Measurements from ENCODE around the gene MEGF11.

The MEGF11 gene

DNA sequence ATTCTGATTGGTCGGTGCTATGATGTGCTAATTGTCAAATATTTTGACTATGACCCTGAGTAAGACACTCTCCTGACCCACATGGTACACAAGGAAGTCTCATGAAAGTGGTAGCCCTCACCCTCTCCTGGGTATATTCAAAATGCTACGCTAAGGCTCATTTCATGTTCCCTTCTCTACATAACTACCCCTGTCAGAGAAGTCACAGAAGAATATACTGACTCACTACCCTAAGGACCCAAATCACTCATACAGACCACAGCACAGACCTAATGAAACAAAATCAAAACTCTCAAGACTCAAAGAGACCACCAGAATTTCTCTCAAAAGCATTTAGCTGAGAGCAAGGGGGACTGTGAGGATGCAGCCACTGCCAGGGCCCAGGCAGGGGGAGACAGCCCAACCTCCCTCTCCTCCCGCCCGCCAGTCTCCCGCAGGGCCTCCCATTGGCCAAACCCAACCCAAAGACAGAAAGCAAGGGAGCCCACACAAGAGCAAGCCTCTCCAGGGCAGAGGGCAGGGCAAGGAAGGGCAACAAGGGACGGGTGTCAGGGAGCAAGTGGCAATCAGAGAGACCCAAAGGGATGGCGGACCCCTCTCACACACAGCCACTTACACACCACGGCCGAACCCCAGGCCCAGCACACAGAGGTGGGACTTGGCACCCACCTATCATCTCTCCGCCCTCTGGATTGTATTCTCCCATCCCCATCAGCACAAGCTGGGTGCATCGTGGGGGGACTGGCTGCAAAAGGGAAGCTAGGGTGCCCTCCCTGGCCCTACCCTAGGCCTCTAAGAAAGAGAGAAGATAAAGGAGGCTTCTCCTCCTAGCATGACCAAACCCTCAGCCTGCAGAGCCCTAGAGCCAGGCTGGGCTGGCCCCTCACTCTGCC, 41.6 kb downstream of the MEGF11 start:
- no peak for DNase-seq

DNA sequence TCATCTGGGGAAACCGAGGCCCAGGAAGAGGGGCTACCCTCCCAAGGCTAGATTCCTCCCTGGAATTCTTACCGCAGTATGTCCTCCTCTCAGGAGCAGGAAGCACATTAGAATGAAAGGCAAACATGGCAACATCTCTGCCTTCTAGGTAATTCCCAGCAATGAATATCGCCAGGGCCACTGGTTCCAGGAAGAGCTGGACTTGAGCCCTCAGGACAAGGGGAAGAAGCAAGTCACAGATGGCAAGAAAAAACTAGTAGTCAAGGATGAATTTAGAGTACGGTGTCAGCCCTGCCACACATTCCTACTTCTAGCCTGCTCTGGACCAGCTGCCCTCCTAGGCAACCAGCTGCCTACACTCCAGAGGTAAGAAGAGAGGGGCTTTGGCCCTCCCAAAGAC, 42.9 kb downstream of the MEGF11 start:
- no peak for DNase-seq

DNA sequence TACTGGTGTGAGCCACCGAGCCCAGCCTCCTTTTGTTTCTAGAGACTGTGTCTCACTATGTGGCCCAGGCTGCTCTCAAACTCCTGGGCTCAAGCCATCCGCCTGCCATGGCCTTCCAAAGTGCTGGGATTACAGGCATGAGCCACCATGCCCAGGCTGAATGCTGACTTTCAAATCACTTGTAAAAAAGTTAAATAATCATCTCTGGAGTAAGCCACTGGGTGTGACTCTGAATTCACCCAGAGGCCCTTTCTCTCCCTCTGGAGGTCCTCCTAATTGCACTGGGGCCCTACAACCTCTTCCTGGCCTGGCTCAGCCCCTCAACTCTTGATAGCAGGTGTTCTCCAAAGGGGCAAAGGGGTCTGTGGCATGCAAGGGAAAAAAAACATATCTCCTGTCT, 54.8 kb downstream of the MEGF11 start:
- DNase-seq: no peak

DNA sequence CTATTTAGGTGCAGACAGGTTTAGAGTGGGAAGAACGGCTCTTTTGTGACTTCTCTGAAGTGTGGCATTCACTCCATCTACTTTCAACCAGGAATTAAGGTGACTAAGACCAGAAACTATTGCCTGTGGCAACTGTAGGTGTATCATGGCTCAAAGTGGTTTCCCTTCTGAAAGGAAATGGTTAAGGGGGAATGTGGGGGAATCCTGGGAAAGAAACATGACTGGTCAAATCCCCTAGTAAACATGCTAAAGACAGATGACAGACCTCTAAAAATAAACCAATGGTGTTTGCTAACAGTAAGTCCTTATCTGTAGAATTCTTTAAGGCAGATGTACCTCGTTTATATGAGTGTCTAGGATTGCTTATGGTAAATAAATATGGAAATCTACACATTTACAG, 56.9 kb downstream of the MEGF11 start:
- no peak for DNase-seq

DNA sequence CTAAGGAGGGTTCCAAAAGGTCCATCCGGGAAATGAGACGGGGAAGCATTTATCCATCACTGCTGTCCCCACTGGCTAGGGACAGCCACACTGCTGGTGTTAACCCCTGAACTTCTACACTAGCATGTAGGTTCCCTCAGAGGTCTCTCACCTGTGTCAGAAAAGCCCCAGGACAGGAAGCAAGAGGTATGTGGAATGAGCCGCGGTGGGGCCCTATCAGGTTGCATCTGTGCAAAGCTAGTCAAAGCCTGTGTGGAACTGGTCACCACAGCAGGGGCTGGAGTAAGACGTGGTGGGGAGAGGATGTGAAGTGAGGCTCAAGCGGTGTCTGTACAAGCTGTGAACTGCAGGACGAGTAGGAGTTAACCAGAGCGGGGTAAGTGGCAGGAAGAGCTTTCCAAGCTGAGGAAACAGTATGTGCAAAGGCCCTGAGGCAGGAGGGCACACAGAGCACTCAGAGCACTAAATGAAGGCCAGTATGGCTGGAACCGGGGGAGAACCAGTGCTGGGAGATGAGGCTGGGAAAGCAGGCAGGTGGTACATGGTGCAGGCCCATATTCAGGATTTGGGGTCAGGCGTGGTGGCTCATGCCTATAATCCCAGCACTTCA, 57.8 kb downstream of the MEGF11 start:
- DNase-seq: no peak

DNA sequence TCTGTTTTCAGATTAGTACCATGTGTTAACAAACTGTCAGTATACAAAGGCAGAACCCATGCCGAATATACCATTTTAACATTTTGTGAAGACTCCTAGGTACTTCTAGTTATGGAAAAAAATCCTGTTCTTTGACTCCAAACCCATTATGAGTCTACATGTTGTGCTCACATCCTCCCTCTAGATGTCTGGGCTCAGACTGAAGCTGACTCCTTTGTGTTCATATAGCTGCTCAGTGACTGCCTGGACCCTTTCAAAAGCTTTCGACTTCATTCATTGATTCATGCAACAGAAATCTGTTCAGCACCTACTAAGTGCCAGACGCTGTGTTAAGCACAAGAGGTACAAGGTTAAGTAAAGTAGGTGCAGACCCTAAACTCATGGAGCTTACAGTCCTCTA, 60.5 kb downstream of the MEGF11 start:
- DNase-seq: no peak

DNA sequence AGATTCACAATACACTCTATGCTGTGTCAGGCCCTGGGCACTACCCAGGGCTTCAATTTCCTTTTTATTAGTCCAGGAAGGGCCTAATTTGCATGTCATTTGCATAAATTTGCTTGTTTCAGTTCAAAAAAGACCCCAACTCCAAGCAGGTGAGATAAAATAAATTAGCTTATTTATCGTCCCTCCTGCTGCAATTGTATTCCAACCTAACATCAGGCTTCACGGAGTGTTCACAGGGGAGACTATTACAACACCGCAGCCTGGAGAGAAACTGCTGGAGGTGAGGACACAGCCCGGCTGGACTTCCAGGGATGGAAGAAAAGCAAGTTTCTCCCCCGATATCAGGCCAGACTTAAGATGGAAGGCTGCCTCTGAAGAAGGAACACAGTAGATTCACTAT, 62.8 kb downstream of the MEGF11 start:
- DNase-seq: no peak

DNA sequence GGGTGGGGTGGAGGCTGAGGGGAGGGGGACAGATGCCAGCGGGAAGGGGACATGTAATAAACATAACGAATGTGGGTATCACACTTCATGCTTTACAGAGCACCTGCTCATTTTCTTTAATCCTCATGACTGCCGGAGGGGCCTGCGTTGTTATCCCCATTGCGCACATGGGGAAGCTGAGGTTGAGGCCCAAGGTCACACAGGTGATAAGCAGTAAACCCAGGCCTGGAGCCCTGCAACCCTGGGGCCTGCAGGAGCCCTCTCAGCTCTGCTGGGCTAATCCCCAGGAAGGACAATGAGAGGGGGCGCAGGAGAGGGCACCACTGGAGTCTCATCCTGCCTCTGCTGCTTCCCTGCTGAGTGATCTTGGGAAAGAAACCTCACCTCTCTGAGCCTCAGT, 64.3 kb downstream of the MEGF11 start:
- DNase-seq: no peak

DNA sequence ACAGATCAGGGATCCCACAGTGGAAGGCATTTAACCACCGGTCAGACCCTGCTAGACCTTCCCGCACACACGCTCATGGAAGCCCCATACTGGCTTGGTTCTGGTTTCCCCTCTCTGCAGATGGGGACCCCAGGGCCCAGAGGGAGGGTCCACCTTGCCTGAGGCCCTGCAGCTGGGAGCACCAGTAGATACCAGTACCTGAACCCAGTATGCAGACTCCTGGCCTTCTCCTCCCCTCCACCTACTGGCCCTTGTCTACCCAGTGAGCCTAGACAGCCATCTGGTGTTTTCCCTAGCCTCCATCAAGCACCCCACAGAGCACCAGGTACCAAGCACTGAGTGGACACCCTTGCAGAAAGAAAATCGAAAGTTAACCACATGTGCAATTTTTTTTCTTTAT, 65.1 kb downstream of the MEGF11 start:
- no peak for DNase-seq

DNA sequence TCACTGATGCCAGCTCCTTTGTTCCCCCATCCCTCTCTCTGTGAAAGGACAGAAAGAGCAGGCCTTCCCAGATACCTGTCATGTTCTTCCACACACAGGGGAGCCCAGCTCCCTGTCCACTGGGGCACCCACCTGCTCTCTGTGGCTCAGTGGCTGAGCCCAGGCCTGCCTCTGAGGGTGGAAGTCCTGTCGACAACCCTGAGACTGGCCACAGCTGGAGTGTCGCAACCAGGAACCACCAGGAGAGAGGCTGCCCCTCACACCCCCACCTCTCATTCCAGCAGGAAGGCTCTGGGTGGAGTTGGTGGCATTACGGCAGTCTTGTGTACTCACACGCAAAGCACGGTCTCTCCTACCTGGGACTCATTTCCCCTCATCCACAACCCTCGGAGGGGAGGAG, 66.3 kb downstream of the MEGF11 start:
- no peak for DNase-seq

DNA sequence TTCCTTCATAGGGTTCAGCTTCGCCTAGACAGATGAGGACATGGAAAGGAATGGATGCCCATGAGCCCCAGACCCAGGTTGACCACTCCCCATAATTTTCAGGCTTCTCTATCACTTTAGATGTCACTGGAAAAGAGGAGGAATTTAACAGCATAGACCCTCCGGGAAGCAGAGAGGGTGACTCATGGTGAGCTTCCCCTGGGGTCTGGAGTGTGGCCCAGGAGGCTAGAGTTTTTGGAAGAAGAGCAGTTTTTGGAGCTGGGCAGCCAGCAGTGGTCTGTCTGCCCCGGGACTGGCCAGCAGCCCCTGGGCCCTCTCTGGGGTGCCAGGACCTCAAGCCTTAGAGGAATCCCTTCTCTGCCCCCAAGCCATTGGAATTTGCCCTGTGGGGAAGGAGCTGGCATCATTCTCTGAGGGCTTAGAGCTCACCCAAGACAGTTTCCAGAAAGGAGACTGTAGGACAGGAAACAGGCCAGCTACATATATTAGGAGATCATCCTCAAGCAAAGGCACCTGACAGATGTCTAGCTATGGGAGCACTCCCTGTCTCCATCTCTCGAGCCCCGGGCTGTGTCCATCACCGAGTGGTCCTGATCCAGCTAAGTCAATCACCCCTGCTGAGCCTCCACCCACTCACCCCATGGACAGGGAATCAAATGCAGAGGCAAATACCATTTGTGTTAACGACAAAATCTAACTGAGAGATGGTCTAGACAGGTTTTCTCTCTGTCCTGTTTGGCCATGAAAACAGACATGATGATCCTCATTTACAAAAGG, 67.3 kb downstream of the MEGF11 start:
- no peak for DNase-seq

DNA sequence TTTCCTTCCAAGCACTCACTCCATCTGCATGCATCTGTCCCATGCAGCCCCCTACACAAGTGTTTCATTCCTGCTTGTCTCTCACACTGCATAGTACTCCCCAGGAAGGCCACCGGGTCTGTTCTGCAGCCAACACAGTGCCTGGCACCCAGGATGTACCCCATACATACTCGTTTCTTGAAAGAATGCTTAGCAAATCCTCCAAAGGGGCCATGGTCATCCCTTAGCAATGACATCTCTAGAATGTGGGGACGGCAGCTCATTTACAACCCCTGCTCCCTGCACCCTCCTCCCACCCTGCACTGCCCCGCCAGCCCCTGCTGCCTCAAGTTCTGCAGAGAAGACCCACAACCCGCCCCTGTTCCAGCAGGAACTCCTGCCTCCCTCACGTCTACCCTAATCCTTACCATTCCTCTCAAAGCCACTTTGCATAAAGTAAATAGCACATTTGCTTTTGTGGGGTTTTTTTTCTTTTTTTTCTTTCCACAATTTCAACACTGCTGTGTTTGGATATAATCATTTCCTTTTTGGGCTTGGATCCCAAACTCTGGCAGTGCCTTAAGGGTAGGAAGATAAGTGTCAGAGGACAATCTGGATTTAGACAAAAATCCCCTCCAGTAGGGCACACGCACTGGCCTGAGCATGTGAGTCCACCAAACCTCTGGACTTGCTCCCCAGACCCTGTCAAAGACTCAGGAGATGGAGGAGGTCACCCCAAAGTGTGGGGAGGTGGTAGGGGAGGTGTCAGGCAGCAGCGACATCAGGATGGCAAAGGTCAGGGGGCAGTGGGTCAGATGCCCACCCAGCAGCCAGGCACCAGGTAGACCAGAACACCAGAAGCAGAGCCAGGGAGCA, 68.4 kb downstream of the MEGF11 start:
- DNase-seq: no peak

DNA sequence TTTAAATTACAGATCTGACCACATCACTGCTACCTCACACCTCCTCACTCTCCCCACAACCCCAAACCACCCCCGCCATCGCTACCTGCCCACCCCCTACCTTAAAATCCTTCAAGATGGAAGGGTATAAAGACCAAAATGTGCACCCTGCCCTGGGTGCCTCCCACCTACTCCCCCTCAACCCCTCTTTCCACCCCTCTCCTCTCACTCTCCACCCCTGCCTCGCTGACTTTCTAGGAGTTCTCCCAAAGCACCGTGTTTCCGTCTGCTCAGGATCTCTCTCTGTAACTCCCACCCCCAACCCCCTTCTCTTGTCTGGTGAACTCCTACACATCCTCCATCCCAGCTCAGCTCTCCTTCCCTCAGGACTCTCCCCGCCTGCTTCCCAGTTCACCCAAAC, 69.1 kb downstream of the MEGF11 start:
- no peak for DNase-seq

DNA sequence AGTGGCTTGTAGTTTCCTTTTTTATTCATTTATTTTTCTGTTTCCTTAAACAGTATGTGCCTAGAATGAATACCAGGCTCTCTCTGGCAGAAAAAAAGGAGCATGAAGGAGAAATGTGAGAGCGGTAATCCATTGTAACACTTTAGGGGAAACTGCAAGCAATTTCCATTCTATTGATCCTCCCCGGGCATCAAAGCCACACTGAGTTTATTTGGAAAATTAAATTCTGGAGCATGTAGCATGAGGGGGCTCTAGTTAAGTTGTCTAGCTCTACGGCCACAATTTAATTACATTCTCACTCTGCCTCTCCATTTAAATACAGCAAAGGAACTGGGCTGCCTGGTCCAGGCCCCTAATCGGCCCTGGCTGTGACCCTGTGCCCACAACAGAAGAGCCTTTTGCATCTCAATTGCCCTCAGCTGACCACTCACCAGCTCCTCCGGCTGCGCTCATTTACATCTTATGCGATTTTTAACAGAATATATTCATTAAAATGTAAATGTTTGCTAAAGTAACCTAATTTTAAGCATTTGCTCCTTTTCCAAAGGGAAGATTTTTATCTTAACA, 72.9 kb downstream of the MEGF11 start:
- DNase-seq: no peak

DNA sequence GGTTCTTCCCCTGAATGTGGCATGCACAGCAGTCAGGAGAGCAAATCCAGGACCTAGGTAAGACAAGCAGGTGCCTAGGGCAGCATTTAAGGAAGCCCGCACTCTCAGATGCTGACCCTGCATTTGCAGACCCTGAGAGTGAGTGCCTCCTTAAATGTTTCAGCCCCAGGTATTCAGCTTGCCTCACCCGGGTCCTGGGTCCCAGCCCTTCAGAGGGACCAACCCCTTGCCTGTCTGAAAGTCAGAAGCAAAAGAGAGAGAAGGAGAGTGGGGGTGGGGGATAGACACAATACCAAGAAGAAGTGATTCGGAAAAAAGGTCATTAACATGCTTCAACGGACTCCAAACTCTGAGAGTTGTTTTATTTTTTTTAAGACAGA, 75.0 kb downstream of the MEGF11 start:
- DNase-seq: no peak

DNA sequence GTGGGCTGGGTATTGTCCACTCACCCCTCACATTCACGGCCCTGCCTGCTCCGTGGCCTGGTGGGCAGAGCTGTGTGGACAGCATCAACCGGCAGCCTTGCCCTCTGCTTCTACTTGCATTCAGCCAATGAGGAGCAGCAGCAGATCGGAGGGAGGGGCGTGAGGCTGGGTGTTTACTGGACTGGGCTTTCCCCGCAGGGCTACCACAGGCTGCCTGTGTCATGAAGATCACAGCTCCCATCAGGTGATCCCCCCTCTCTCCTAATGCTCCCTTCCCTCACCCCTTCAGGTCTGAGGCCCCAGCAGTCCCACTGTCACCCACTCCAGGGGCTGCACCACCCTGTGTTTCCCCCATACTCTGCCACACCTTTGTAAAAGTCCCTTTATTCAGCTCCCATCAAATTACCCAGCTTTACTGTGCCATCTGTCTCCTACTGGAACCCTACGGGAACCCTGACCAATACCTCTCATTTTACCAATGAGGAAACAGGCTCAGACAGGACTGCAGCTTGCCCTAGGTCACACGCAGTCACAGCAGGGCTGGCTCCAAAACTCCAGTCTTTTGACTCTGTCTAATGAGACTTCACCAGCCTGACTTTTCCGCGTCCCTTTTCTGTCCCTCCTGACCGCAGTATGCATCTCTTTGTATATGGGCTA, 81.1 kb downstream of the MEGF11 start:
- DNase-seq: no peak

DNA sequence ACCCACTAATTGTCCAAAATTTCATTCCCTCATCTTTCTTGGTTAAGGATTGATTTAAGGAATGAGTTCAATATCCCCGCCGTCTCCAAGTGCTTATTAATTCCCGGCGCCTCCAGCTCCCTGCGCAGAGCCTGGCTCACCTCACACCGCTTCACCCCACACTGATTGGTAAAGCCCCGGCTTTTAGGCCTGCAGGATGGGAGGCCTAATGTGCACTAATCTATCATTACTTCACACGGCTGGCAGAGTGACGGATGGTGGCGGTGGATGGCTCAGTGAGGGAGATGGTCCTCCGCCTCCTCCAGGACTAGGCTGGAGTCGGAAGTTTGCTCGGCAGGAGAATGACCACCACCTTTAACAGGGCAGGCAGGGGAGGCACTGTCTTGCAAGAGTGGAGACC, 81.7 kb downstream of the MEGF11 start:
- no peak for DNase-seq

DNA sequence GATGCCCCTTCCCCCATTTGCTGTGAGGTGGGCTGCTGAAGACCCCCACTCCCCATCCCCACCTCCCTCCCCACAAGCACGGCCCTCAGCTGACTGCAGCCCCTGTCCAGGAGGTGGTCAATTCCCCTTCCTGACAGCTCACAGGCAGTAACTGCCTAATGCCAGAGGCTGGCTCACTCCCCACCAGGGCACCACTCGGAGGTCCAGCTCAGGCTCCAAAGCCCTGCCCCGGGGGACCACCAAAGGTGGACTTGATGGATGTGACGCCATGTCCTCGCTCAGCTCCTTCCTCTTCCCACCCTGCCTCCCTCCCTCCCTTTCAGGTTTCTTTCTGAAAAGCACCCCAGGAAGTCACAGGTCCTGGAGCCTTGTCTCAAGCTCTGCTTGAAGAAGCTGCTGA, 82.8 kb downstream of the MEGF11 start:
- DNase-seq: no peak

DNA sequence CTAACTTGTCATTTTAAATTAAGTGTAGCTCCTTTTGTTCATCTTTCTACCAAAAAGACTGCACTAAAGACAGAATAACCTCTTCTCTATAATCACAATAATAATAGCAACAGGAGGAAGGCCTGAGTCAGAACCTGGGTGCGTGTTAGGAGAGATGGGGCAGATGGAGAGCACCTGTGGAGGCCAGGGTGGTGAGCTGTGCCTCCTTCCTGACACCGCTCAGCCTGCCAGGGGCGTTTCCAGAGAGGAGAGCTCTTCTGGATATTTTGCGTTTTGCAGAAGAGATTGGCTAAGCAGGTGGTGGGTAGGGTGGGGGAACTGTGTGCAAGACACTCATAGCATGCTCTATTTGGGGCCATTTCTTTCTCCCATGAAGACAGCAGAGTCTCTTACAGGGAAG, 83.5 kb downstream of the MEGF11 start:
- no peak for DNase-seq

DNA sequence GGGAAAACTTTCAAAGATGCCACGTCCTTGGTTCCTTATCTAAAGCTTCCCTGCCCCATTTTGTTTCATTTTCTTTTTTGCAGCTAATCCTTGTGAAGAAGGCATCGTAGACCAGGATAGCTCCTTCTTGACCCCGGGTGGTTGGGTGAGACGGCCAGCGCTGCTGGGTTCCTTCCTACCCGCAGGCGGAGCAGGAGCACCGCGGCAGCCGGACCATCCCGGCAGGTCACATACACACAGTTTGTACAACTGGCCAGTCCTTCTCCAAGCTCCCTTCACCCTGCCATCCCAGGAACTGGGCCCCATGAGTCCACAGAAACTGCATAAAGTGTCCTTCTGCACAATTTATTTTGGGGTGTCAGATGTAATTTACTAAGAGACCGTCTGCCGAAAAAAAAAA, 83.9 kb downstream of the MEGF11 start:
- no peak for DNase-seq

DNA sequence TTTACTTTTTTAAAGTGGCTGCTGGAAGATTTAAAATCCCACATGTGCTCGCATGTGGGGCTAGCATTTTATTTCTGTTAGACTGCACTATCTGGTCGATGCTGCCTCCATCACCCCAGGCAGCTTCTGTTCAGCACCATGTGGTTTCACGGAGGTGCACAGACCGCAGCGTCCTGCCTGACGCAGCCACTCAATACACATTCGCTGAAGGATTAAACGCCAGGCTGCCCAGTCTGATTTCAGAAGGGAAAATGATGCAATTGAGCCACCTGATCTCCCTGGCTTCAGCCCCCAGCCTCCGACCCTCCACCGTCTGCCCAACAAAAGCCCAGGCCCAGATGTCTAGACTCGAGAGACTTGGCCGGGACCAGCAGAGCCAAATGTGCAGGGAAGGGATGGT, 84.5 kb downstream of the MEGF11 start:
- DNase-seq: no peak

DNA sequence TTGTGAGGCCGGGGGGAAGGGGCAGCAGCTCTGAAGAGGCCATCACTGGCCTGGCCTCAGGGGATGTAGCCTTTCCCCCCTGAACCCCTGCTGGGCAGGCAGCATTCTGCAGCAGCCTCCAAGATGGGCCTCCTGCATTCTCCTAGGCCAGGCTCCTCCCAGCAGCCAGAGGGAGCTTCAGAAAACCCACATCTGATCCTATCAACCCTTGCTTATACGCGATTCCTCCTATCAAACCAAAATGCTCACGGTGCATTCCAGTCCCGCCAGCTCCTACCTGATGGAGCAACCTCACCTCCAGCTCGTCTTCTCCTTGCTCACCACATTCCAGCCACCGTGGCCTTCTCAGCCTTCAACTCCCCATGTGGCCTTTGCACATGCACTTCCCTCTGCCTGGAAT, 85.7 kb downstream of the MEGF11 start:
- DNase-seq: no peak
